ENCODE measurements around the gene TNMD.
"Not testable (repeated sequence)": the region's sequence is repeated elsewhere in the genome, so short reads cannot be mapped to it uniquely, and the experiment has no call there.

The TNMD gene

DNA sequence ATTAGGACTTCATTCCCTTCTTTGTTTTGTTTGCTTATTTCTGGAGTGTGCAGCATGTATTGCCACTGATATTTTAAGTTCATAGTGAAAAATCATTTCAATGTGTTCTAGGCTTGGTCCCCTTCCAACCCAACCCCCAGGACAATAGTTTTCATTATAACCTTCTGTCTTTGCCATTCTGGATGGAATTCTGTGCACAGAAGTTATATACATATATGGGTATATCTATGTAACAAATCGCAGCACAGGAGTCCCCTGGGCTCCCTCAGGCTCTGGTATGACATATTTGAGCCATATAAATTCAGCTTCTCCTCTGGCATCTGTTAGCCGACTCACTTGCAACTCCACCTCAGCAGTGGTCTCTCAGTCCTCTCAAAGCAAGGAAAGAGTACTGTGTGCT, at the start of gene TNMD:
TSS of gene TNMD (plus strand) at position 326 of the 400 bp plus-strand sequence. CDS start 83 bp downstream, outside the sequence.
- in situ Hi-C loops (cut with MboI; ENCODE audit: low sequenced_read_pairs): no loop called here

DNA sequence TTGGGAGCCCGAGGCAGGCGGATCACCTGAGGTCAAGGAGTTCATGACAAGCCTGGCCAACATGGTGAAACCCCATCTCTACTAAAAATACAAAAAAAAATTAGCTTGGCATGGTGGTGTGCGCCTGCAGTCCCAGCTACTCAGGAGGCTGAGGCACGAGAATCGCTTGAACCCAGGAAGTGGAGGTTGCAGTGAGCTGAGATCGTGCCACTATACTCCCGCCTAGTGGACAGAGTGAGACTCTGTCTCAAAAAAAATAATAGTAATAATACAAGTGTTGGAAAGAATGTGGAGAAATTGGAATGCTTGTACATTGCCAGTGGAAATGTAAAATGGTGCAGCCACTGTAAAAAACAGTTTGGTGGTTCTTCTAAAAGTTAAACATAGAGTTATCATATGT, 19.2 kb upstream of the TNMD start:
- in situ Hi-C loops (cut with MboI; ENCODE audit: low sequenced_read_pairs): not testable (repeated sequence)

DNA sequence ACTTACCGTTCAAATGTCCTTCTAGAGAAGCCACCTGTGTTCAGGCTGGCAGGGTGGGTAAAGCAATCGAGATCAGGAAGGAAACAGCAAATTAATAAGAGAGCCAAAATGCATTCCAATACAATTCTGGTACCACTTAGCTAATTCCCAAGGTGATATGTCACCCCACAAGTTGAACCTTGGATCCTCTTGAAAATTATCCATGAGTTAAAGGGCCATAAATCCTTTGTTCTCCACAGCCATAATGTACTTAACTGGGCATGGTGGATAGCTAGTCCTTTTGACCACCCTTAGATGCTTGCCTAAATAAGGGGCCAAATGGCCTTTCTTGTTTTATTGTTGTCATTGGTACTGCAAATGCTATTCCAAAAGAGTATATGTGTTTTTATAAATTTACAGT, 2.0 kb downstream of the TNMD start:
- in situ Hi-C loops (cut with MboI; ENCODE audit: low sequenced_read_pairs): no loop called here

DNA sequence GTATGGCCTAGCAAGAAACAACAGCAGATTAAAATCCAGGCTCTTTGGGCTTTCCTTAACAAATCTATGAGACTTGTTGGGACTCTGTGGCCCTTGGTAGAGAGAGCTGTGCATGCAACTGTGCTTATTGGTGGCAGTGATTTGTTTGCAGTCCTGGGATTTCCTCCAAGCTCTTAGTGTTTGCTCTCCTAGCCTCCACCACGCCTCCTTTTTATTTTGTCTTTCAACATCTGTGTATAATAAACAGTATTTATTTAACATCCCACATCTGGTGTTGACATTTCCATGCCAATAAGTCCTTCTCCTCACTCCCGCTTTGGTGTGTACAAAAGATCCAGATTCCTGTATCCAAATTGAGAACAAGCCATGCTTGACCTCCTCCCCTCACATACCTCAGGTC, 3.1 kb downstream of the TNMD start:
- in situ Hi-C loops (cut with MboI; ENCODE audit: low sequenced_read_pairs): no loop called here

DNA sequence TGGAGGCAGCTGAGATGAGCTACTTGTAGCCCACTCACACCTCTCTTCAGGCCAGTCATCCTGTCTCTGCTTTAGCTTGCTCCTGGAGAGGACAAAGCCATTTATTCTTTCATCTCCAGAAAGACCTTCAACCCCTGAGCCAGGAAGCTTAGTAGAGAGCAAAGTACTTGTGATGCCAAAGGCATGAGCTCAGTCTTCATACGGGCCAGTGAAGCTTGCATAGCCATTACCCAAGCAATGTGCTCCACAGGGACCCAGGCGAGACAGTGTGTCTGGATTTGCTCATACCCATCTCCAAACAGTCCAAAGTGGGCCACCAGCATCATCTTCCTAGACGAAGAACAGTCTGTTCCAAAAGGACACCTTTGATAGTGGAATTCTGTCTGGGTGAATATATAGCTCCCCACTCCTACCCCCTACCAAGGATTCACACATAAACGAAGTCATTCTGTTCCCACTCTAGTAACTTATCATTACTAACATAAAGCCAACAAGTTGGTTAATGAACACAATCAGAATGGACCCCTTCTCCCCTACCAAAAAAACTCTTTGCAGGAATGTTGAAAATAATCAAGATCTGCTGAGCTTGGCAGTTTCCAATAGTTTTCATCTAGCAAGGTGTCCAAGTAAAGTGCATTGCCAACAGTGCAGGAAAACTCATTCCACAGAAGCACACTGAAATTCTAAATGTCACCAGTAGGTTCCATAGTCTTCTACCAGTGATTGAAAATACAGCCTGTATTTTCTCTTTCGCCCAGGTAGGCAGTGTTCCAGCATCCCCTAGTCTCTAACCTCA, 6.7 kb downstream of the TNMD start:
- in situ Hi-C loops (cut with MboI; ENCODE audit: low sequenced_read_pairs): no loop called here

DNA sequence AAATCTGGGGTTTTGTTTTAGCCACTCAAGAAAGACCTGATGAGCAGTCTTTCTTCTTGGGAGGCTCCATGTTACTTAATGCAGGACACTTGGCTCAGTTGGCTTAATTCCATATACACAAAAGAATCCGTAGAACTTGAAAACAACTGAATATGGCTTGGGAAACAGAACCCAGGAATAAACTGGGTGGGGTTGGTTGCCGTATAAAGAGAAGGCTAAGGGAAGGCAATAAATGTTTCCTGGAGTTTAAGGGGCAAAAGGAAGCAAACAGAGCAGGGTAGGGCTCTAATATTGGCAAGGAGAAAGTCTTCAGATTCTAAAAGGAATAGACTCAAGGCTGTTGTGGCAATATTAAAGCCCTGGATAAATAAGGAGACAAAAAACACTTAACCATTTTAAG, 8.4 kb downstream of the TNMD start:
- in situ Hi-C loops (cut with MboI; ENCODE audit: low sequenced_read_pairs): no loop called here

DNA sequence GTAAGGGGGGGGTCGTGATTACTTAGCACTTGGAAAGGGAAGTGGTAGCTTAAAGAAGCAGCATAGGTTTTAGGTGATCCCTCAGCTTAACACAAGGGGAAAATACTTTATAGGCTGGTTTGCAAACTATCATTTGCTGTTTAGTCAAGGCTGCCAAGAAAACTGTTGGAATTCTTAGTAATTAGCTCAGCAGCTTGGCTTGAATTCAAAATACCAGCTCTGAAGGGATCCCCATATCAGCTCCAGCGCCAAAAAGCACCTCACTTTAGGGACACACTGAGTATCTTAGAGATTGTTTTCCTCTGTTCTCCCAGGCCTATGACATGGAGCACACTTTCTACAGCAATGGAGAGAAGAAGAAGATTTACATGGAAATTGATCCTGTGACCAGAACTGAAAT, 8.8 kb downstream of the TNMD start:
- in situ Hi-C loops (cut with MboI; ENCODE audit: low sequenced_read_pairs): no loop called here

DNA sequence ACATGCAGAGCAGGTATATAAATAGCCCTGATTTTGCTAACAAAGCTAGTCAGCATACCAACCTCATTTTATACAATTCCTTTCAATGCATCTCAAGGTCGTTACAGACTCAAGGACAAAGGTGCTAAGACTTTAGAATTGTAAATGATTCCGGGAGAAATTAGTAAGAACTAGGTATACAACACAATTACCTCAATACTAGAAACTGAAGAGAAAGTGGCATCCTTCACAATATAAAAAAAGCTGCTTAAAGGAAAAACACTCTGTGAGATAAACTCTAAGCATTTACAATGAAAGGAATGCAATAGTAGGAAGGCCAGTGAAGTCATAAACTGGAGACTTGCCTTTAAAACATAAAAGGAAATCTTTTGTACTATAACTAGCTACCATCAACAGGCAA, 11.9 kb downstream of the TNMD start:
- in situ Hi-C loops (cut with MboI; ENCODE audit: low sequenced_read_pairs): no loop called here

DNA sequence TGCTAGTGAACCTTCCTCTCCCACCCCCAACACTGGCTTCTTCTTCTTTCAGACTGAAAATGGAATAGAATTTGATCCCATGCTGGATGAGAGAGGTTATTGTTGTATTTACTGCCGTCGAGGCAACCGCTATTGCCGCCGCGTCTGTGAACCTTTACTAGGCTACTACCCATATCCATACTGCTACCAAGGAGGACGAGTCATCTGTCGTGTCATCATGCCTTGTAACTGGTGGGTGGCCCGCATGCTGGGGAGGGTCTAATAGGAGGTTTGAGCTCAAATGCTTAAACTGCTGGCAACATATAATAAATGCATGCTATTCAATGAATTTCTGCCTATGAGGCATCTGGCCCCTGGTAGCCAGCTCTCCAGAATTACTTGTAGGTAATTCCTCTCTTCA, 14.7 kb downstream of the TNMD start:
- in situ Hi-C loops (cut with MboI; ENCODE audit: low sequenced_read_pairs): no loop called here

DNA sequence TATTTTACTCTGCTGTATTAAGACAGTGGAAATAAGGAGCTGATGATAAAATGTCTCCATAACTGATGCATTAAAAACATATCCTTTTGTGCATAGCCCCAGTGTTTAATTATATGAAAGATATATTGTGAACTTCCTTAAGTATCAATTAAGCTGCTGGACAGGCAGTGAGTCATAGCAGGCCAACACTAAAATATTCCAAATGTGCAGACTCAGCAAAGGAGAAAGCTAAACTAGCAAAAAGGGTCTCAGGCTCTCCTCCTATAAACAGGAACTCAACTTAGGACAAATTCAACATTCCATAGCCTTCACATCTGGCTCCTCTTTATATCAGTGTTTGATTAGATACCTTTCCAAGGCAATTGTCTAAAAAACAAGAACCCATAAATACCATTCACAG, 15.6 kb downstream of the TNMD start:
- in situ Hi-C loops (cut with MboI; ENCODE audit: low sequenced_read_pairs): no loop called here

DNA sequence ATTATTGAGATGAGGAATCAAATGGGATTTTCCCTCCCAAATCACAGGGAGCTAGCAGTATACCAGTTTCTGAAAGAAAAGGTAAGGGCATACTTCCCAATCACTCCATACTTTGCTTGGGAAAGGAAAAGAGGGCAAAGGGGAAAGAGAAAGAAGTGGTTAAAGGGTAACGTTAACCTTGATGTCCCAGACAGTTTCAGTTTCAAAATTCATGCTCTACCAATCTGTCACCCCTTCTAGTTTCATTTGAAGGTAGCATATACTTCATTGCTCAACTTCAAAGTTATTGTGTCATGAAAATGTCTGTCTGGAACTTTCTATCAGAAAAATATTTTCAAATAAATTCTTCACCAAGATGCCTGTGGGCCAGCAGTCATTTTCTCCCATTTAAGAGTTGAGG, 16.0 kb downstream of the TNMD start:
- in situ Hi-C loops (cut with MboI; ENCODE audit: low sequenced_read_pairs): no loop called here

DNA sequence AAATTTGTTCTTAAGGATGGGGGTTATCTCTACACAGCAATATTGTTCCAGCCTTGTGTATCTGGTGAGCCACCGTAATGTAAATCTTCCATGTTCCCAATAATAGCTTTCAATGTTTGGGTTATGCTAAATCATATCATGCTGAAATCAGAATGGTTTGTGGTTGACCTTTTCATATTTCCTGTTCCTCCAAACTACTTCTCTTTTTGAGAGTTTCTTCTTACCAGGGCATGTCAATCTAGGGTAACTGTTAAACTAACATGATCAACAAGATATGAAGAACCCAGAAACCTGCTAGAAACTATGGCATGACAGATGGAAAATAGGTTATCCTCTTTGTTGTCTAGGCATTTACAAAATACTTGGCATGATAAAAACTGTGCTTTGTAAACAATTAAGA, 22.0 kb downstream of the TNMD start:
- in situ Hi-C loops (cut with MboI; ENCODE audit: low sequenced_read_pairs): no loop called here

DNA sequence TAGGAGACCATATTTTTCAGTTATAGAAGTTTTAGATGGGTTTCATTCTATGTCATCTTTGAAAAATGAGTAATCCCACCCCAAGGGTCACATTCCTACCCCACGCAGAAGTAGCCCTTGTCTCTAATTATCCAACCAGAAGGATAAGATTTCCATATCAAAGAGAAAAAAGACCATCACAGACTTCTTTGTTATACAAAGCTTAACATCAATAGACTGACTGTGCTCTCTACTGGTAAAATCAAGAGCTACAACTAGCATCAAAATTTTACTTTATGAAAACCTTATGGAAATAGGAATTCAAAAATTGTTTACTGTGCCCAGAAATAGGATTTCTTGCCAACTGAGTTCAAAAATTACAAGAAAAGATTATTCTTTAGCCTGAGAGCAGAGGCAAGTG, 24.9 kb downstream of the TNMD start:
- in situ Hi-C loops (cut with MboI; ENCODE audit: low sequenced_read_pairs): no loop called here

DNA sequence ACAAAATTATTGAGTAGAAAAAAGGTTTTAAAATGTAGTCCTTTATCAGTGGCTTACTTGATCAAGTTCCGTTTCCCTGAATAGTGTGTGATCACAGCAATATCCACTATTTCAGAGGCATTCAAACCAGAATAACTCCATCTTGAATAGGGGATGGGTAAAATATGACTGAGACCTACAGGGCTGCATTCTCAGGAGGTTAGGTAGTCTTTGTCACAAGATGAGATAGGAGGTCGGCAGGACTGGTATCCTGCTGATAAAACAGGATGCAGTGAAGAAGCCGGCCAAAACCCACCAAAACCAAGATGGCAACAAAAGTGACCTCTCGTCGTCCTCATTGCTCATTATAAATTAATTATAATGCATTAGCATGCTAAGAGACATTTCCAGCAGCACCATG, 27.2 kb downstream of the TNMD start:
- in situ Hi-C loops (cut with MboI; ENCODE audit: low sequenced_read_pairs): no loop called here

DNA sequence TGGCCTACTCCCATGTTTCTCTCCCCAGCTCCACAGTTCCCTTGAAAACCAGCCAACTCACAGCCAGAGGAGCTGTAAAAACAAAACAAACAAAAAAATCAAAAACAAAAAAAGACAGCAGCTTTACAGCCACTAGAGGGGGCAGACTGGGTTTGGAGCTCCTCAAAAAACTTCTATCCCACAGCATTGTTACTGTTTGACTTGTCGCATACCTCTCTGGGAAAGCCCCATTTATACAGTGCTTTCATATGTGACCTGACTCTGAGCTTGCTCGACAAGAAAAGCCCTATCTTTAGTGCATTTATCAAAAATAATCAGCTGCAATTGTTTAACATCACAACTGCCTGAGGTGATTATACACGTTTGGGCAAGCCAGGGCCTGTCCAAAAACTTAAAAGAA, 30.3 kb downstream of the TNMD start:
- in situ Hi-C loops (cut with MboI; ENCODE audit: low sequenced_read_pairs): no loop called here

DNA sequence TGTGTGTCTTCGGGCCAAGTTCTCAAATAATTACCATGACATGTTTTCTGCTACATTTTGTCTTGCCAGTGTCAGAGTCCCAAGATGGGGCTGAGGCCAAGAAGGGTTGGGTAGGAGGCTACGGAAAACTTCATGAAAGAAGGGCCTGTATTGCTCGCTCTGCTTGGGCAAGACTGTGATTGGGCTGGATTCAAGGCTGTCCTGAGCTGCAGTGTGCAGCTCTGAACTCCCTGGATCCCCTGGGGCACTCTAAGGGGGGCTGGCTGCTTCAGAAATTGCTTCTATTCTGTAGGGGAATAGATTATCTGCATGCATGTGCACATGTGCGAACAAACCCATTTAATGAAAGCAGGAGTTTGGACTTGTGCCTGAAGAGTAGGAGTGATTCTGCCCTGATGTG, 38.3 kb downstream of the TNMD start:
- in situ Hi-C loops (cut with MboI; ENCODE audit: low sequenced_read_pairs): no loop called here

DNA sequence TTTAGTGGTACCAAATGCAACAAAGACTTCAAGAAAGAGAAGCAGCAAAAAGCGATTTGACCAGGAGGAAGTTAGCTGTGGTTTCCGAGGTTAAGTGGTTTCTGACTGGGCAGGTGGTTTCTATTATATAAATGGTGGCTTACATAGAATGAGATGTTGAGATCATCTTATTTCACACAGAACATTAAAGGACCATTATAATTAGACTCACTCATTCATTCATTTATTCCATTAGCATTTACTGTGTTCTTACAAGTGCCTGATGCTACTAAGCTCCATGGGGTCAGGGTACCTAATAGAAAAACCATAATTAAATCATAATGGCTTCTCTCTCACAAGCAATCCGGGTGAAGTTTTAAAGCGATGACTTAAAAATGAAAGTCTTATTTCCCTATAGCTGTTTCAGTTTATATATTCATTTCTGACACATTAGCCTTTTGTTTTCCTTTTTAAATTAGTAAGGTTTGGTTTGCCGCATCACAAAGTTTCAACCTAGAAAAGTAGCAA, 41.3 kb downstream of the TNMD start:
- in situ Hi-C loops (cut with MboI; ENCODE audit: low sequenced_read_pairs): no loop called here

DNA sequence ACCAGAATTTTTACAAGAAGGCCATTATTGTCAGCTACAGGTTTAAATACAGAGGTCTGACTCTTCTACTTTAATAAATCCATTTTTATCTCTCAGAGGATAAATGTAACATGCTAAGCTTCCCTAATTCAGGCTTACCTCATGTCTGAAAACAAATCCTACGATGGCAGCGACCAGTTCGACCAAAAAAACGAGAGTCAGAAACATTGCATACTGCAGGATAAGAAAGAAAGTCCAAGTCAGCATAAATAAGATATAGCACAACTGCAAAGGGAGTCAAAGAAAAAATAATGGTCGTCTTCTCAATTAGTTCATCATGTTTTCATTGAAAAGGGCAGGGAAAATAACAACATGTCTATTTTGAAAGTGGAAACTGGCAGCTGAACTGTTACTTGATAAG, 50.3 kb downstream of the TNMD start:
- in situ Hi-C loops (cut with MboI; ENCODE audit: low sequenced_read_pairs): no loop called here

DNA sequence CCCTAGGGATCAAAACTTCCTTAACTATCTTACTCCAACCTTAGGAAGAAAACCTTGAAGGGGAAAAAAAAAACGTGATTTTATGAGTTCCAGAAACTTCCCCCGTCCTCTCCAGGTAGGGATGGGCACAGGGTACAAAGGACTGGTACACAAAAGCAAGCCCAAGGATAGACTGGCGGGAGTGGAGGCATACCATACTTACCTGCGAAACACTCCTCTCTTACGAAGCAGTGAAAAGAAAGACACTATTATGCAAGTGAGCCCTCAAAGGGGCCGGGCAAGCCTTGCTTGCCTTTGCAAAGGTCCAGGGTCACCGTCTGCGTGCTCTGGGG, 51.2 kb downstream of the TNMD start:
- in situ Hi-C loops (cut with MboI; ENCODE audit: low sequenced_read_pairs): no loop called here

DNA sequence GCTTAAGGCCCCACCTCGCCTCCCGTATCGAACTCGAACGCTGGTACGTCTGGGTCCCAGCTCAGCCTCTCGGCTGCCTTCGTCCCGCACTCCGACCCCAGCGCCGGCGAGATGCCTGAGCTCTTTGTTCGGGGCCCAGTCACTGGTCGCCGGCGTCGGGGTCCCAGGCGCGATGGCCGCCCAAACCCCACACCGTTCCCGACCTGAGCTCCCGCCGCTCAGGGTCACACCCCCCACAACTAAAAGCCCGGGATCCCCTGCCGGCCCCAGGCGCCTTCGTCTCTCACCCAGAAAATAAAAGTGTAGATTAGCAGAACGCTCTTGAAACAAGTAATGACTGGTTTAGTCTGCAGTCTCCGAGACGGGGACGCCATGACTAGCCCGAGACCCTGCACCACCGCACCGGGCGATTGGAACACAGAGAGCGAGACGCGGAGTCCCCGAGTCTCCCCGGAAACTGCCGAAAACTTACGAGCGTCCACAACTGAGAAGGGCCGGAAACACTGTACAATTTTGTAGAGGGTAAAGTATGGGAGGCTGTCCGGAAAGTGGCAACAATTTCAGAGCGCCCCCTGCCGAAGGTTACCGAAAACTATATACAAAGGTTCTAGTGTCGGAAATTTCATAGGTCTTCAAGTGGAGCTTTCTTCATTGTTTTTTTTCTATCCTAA, 51.7 kb downstream of the TNMD start, which contains the start of gene TSPAN6:
TSS of gene TSPAN6 (minus strand) at position 486 of the 671 bp plus-strand sequence. CDS start at position 374, 112 bp downstream.
- in situ Hi-C loops (cut with MboI; ENCODE audit: low sequenced_read_pairs): no loop called here

DNA sequence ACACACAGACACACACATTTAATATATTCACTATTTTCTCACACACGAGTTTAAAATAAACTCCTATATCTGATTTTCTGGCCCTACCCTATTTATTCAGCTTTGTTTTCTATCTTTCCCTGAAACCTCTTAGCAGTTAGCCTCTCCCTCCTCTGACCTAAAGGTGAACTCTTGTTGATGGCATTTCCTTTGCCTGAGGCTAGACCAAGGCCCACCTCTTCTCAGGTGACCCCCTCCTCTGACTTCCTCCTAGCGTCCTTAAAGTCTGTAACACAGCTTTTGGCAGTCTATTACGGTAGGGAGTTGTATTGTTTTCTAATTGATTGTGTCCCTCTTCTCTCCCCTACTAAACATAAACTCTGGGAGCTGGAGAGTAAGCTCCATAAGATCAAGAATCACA, 57.6 kb downstream of the TNMD start:
- in situ Hi-C loops (cut with MboI; ENCODE audit: low sequenced_read_pairs): no loop called here

DNA sequence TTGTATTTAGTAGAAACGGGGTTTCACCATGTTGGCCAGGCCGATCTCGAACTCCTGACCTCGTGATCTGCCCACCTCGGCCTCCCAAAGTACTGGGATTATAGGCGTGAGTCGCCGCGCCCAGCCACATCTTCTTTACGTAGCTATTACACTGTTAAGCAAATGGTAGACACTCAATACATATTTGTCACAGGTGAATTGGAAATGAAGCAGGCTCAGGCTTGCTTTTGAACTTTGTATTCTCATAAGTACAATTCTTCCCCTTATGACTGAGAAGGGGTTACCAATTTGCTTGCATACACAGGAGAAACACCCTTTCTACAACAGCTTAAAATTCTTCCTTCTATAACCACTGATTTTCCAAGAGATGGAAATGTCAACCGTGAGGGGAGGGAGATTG, 58.5 kb downstream of the TNMD start:
- in situ Hi-C loops (cut with MboI; ENCODE audit: low sequenced_read_pairs): no loop called here

All from hTERT RPE-1 (cell line).